ENCODE data around the gene CWC27.
"Not testable (repeated sequence)": the region's sequence is repeated elsewhere in the genome, so short reads cannot be mapped to it uniquely, and the experiment has no call there.

CWC27 gene

GRCh38 chr5:64838803-64839202 lies 70.1 kb downstream of the CWC27 start:
- DNase-seq (ENCODE audit: low read depth) = no peak

- DNase-seq (ENCODE audit: low read depth) = no peak
These were observed 71.2 kb downstream of the CWC27 start for GRCh38 chr5:64839936-64840335.

GRCh38 chr5:64840958-64841357 lies 72.2 kb downstream of the CWC27 start:
- DNase-seq (ENCODE audit: low read depth) = no peak

- DNase-seq (ENCODE audit: low read depth) = no peak
These were observed 85.0 kb downstream of the CWC27 start for GRCh38 chr5:64853777-64854176.

- no peak for DNase-seq (ENCODE audit: low read depth)
These were observed 86.1 kb downstream of the CWC27 start for GRCh38 chr5:64854855-64855254.

- DNase-seq (ENCODE audit: low read depth) = no peak
These were observed 91.2 kb downstream of the CWC27 start for GRCh38 chr5:64859881-64860280.

- DNase-seq (ENCODE audit: low read depth) = no peak
These were observed 92.6 kb downstream of the CWC27 start for GRCh38 chr5:64861281-64861680.

GRCh38 chr5:64864171-64864570 lies 95.4 kb downstream of the CWC27 start:
- no peak for DNase-seq (ENCODE audit: low read depth)

GRCh38 chr5:64865662-64866061 lies 96.9 kb downstream of the CWC27 start:
- no peak for DNase-seq (ENCODE audit: low read depth)

- no peak for DNase-seq (ENCODE audit: low read depth)
These were observed 100.7 kb downstream of the CWC27 start for GRCh38 chr5:64869419-64869818.

GRCh38 chr5:64872044-64872443 lies 103.3 kb downstream of the CWC27 start:
- no peak for DNase-seq (ENCODE audit: low read depth)

- DNase-seq (ENCODE audit: low read depth) = no peak
These were observed 104.7 kb downstream of the CWC27 start for GRCh38 chr5:64873441-64873840.

- no peak for DNase-seq (ENCODE audit: low read depth)
These were observed 106.0 kb downstream of the CWC27 start for GRCh38 chr5:64874753-64875152.

GRCh38 chr5:64876203-64876602 lies 107.5 kb downstream of the CWC27 start:
- no peak for DNase-seq (ENCODE audit: low read depth)

- no peak for DNase-seq (ENCODE audit: low read depth)
These were observed 112.1 kb downstream of the CWC27 start for GRCh38 chr5:64880821-64881220.

- no peak for DNase-seq (ENCODE audit: low read depth)
These were observed 115.2 kb downstream of the CWC27 start for GRCh38 chr5:64883912-64884311.

GRCh38 chr5:64884541-64884940 lies 115.8 kb downstream of the CWC27 start:
- DNase-seq (ENCODE audit: low read depth) = no peak

GRCh38 chr5:64887910-64888309 lies 119.2 kb downstream of the CWC27 start:
- no peak for DNase-seq (ENCODE audit: low read depth)

GRCh38 chr5:64895748-64896147 lies 127.0 kb downstream of the CWC27 start:
- DNase-seq (ENCODE audit: low read depth) = no peak

GRCh38 chr5:64899838-64900237 lies 131.1 kb downstream of the CWC27 start:
- no peak for DNase-seq (ENCODE audit: low read depth)

- no peak for DNase-seq (ENCODE audit: low read depth)
These were observed 131.9 kb downstream of the CWC27 start for GRCh38 chr5:64900618-64901017.

- not testable (repeated sequence) for DNase-seq (ENCODE audit: low read depth)
These were observed 138.7 kb downstream of the CWC27 start for GRCh38 chr5:64907399-64907798.

GRCh38 chr5:64914396-64914795 lies 145.7 kb downstream of the CWC27 start:
- no peak for DNase-seq (ENCODE audit: low read depth)

- DNase-seq (ENCODE audit: low read depth) = no peak
These were observed 149.4 kb downstream of the CWC27 start for GRCh38 chr5:64918083-64918482.

GRCh38 chr5:64921386-64921785 lies 152.7 kb downstream of the CWC27 start:
- no peak for DNase-seq (ENCODE audit: low read depth)

All from stimulated activated CD8-positive, alpha-beta memory T cell treated with anti-CD3 and anti-CD28 coated beads, Interleukin-15, amount 100 ng/mL, for 24 hours (primary cell).